WERI-Rb-1 (cell line): Measurements from ENCODE around the gene ATP23.
A peak's percentile ranks its signal among the peaks of the same experiment; 100 is the strongest.

Experiments
- DNase-seq: peaks from one replicate; pipeline ENCODE4 v3.0.0-alpha.2; 2020
- H3K27ac ChIP-seq: fragments of 250-450 bp; sonication (Bioruptor Pico); 2 replicates; pipeline ENCODE4 v1.5.1; 2020; ENCODE audit warnings: mild to moderate bottlenecking, moderate library complexity
- H3K27me3 ChIP-seq: fragments of 250-450 bp; sonication (Bioruptor Pico); 2 replicates; pipeline ENCODE4 v1.5.1; 2021; ENCODE audit warnings: mild to moderate bottlenecking, low read depth, moderate library complexity; ENCODE audit not compliant: insufficient read depth, severe bottlenecking
- H3K36me3 ChIP-seq: fragments of 250-450 bp; sonication (Bioruptor Pico); 2 replicates; pipeline ENCODE4 v1.5.1; 2020; ENCODE audit warnings: mild to moderate bottlenecking, moderate library complexity
- H3K4me3 ChIP-seq: 2 replicates; pipeline ENCODE4 v1.5.1; 2011; ENCODE audit warnings: low read depth, mild to moderate bottlenecking, control low read depth, low read length
- H3K9me3 ChIP-seq: fragments of 250-450 bp; sonication (Bioruptor Pico); 2 replicates; pipeline ENCODE4 v1.5.1; 2021; ENCODE audit warnings: mild to moderate bottlenecking, moderate library complexity; ENCODE audit not compliant: severe bottlenecking
- TF ChIP-seq, protein P1 (sequence below): IDR thresholded peaks from 2 replicates; pipeline ENCODE4 v1.5.1; 2011; ENCODE audit warnings: low read depth, mild to moderate bottlenecking, control low read depth, inconsistent platforms, low read length

ATP23 gene

DNA sequence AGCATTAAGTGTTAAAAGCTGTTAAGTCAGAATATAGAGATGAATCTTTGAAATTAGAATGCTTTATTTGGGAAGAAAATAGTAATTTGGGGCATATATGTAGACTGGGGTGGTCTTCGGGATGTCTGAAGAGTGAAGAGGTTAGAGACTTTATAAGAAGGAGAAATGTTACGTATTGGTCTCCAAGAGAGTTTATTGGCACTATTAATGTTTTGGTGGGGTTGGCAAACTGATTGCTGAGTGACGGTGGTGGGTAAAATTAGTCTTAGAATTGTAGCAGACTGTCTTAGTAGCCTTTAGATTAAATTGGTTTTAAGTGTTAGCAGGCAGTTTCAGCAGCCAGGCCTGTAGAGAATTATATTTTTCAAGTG is 4.9 kb upstream of the ATP23 start:
- Histone ChIP-seq H3K27me3 (no peaks in the 10 kb centered on the region), H3K4me3 (peak overlapping the region; percentile 74), H3K36me3 (no peaks in the 10 kb centered on the region; the same call in 1 of the 2 replicates), H3K27ac (peak overlapping the region; percentile 72), H3K9me3 (no peaks in the 10 kb centered on the region)
- DNase-seq: no peak
- TF ChIP-seq, protein P1, sequence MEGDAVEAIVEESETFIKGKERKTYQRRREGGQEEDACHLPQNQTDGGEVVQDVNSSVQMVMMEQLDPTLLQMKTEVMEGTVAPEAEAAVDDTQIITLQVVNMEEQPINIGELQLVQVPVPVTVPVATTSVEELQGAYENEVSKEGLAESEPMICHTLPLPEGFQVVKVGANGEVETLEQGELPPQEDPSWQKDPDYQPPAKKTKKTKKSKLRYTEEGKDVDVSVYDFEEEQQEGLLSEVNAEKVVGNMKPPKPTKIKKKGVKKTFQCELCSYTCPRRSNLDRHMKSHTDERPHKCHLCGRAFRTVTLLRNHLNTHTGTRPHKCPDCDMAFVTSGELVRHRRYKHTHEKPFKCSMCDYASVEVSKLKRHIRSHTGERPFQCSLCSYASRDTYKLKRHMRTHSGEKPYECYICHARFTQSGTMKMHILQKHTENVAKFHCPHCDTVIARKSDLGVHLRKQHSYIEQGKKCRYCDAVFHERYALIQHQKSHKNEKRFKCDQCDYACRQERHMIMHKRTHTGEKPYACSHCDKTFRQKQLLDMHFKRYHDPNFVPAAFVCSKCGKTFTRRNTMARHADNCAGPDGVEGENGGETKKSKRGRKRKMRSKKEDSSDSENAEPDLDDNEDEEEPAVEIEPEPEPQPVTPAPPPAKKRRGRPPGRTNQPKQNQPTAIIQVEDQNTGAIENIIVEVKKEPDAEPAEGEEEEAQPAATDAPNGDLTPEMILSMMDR: no peak

- Histone ChIP-seq H3K27me3 (no peaks in the 10 kb centered on the region), H3K9me3 (no peaks in the 10 kb centered on the region), H3K4me3 (no peak overlapping the region), H3K36me3 (no peaks in the 10 kb centered on the region), H3K27ac (no peak overlapping the region)
- TF ChIP-seq, protein P1: no peak
- no peak for DNase-seq
These were observed 2.1 kb upstream of the ATP23 start for GRCh38 chr12:57939291-57939690.

DNA sequence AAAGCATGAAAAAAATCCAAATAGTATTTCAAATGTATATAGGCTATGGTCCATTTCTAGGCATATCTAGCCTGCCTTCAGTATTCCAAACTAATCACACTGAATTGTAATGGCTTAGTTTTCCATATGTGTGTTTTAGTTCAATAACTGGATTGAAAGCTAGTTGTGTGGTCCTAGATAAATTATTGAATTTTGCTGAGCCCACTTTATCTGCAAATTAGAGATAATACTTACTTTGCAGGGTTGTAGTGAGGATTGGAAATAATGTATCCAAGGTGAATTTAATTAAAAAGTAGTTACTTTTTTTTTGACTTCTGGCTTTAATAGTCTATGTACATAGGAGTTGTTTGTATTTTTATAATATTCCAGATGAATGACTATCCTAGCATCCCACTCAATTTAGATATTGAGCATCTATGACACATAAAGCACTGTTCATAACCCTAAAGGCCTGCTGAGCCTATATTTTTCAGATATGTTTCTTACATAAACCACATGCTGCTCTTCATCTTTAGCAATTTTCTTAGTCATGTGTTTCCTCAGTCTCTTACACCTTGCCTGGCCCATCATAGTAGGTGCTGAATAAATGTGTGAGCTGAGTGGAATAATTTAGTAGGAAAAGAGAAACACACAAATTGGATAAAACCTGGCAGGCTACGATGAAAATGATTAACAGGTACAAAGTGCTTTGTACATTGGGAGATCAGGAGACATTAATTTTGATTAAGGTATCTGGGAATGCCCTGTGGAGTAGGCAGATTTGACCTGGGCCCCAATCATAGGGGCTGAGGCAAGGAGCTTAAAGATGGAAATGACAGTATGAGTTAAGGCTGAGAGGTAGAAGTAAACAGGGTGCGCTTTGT is 1.1 kb upstream of the ATP23 start:
- Histone ChIP-seq H3K27me3 (no peaks in the 10 kb centered on the region), H3K36me3 (no peaks in the 10 kb centered on the region), H3K27ac (0 out of 2 replicates have a peak overlapping the region, but pooled peaks have one; percentile 56), H3K4me3 (peak overlapping the region; percentile 46), H3K9me3 (no peaks in the 10 kb centered on the region)
- no peak for DNase-seq
- TF ChIP-seq, protein P1: no peak

GRCh38 chr12:57940915-57941164 is 527 bp upstream of the ATP23 start:
- Histone ChIP-seq H3K9me3 (no peaks in the 10 kb centered on the region), H3K27me3 (no peaks in the 10 kb centered on the region), H3K27ac (peak overlapping the region; percentile 56; the same call in 1 of the 2 replicates), H3K4me3 (peak overlapping the region; percentile 46), H3K36me3 (no peaks in the 10 kb centered on the region)
- TF ChIP-seq, protein P1: no peak
- DNase-seq: no peak

DNA sequence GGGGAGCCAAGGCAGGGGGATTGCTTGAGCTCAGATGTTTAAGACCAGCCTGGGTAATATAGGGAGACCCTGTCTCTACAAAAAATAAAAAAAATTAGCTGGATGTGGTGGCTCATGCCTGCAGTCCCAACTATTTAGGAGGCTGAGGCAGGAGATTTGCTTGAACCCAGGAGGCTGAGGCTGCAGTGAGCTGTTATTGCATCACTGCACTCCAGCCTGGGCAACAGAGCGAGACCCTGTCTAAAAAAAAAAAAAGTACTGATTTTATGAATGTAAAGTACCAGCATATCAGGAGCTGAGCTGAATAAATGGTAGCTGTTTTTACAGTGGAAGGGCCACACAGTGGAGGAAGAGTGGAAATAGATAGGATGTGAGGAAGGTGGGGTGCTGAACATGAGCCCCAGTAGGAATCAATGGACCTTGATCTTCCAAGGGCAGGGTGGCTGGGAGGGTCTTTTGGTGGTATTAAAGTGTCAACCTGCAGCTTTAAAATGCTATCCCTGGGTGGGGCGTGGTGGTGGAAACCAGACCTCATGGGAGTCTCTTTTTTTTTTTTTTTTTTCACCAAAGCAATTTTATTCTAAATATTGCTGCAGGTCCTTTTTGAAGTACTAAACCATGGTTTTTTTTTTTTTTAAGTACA is 2.2 kb downstream of the ATP23 start:
- Histone ChIP-seq H3K4me3 (no peak overlapping the region), H3K9me3 (no peaks in the 10 kb centered on the region), H3K27me3 (no peaks in the 10 kb centered on the region), H3K36me3 (no peaks in the 10 kb centered on the region), H3K27ac (no peak overlapping the region)
- DNase-seq: no peak
- TF ChIP-seq, protein P1: no peak
